Activated CD4-positive, CD25-positive, alpha-beta regulatory T cell (primary cell): ENCODE results near the gene FSD1.

Source experiments
- DNase-seq, 4 experiments: peaks; one replicate each; lab custom pipeline; 2025; lab: John Stamatoyannopoulos, UW

FSD1 gene

GRCh38 chr19:4319067-4319718 is 14.8 kb downstream of the FSD1 start:
- DNase-seq = no peak

GRCh38 chr19:4320419-4320818 is 16.0 kb downstream of the FSD1 start:
- DNase-seq = no peak

GRCh38 chr19:4322942-4323665 is 18.7 kb downstream of the FSD1 start:
- no peak for DNase-seq

GRCh38 chr19:4323692-4324091 is 19.3 kb downstream of the FSD1 start:
- DNase-seq = no peak

DNA sequence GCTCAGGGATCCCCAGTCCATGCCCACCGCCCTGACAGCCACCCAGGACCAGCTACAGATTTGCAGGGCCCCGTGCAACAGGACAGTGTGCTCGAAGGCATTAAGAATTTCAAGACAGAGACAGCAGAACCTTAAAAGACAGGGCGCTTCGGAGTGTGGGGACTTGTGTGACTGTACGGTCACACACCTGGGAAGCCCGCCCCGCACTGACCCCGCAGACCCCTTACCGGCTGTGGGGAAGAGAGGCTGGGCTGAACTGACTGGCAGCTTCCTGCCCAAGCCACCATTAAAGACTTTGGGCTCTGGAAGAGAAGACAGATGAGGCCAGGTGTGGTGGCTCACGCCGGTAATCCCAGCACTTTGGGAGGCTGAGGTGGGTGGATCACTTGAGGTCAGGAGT is 19.8 kb downstream of the FSD1 start:
- no peak for DNase-seq

DNA sequence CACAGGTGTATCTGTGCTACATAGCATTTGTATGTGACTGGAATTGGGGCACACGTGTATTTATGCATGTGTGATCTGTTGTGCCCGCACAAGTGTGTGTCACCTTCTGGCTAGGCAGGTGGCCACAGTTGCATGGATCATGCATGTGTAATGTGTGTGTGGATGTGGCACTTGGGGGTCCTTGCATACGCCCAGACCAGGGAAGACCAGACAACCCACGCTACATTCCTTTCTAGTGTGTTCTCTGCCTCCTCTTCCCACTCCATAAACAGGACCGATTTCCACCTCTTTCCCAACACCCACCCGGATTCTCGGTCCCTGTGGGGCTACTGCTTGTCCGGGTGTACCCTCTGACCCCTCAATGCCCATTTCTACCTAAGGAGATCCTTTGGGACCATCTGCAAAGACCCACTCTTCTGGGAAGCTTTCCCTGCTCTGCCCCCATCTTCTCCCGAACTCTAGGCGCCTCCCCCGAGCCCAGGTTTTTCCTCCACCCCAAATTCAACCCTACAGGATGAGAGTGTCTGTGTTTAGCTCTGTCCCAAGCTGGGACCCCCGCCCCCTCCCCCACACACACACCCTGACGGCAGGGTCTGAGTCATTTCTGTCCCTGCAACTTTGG is 21.9 kb downstream of the FSD1 start:
- DNase-seq = no peak

GRCh38 chr19:4326837-4327251 is 22.4 kb downstream of the FSD1 start:
- no peak for DNase-seq

DNA sequence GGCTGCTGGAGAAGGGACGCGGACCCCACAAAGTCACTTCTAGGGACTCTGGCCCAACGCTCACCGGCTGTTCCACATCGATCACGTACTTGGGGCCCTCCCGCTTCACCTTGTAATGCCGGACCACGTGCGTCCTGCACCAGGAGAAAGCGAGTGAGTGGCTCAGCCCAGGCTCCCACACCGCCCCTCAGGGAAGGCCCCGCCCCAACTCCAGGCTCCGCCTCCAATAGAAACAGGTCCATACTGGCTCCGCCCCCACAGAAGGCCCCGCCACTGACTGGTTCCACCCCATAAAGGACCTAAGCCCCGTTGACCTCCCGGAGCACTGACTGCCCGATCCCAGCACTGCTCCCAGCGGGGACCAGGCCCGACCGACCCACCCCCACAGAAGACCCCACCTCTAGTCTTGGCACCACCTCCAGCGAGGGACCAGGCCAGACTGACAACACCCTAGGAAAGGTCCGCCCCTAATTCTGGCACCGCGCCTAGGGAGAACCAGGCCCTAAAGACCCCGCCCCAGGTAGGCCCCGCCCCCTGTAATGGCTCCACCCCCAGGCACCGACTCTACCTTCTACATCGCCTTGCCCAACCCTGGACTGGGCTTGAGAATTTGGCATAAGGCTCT is 23.0 kb downstream of the FSD1 start:
- DNase-seq = peak in 3 of 4 experiments; percentile 30 to 70 (median 32)

GRCh38 chr19:4327877-4328242 is 23.5 kb downstream of the FSD1 start:
- no peak for DNase-seq

GRCh38 chr19:4328243-4328990 is 24.0 kb downstream of the FSD1 start:
- DNase-seq = peak; percentile 86 to 100 (median 92)

- peak in 1 of 4 experiments; percentile 23 for DNase-seq
Measured at GRCh38 chr19:4328991-4329681, 24.7 kb downstream of the FSD1 start.

GRCh38 chr19:4329858-4330257 is 25.5 kb downstream of the FSD1 start:
- DNase-seq = no peak

- no peak for DNase-seq
Measured at GRCh38 chr19:4334929-4335570, 30.7 kb downstream of the FSD1 start.

- DNase-seq = no peak
Measured at GRCh38 chr19:4337906-4338440, 33.6 kb downstream of the FSD1 start.

- no peak for DNase-seq
Measured at GRCh38 chr19:4338441-4339355, 34.3 kb downstream of the FSD1 start, which contains the start of gene STAP2. Gene STAP2, minus strand, starts transcription at chr19:4338827. Its CDS starts 74 bp downstream, at chr19:4338753.

GRCh38 chr19:4342314-4342614 is 37.9 kb downstream of the FSD1 start:
- DNase-seq = no peak

DNA sequence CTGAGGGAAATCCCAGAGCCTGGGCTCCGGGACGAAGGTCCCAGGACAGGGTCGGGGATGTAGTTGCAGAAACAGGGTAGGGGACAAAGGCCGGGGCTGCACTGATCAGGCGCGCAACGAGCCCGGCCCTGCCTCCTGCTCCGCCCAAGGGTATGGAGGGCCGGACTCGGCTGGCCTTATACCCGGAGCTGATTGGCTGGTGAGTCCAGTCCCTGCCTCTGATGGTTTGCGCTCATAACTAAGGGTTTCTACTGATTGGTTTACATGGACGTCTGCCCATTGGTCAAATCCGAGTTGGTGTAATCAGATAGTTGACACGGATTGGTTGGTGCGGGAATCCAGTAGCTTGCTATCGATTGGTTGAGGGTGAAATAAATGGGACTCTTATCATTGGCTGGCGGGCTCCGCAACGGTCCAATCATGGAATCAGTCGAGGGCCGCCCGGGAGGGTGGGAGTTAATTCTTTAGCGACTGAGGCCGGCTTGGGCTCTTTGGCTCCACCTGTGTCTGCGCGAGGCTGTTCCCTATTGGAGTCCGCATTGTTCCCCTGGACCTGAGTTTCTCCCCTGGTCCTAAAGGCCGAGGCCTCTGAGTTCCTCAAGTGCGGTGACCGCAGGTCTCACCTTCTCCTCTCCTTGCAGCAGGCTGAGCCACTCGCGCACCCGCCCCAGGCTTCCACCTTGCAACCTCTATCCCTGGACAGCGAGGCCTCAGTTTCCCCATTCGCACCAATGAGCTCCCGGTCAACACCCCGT is 38.4 kb downstream of the FSD1 start:
- DNase-seq = peak; percentile 83 to 92 (median 90)

GRCh38 chr19:4343370-4344307 is 39.2 kb downstream of the FSD1 start, which contains the start of gene MPND:
Gene MPND, plus strand, starts transcription at chr19:4343562. Its CDS starts 32 bp downstream, at chr19:4343594.
- DNase-seq = peak; percentile 88 to 93 (median 91)
